HG02588 (cell line): Measurements from ENCODE around the gene MICAL2.
A peak's percentile ranks its signal among the peaks of the same experiment; 100 is the strongest.

Experiments used
- ATAC-seq: cut with Tn5 transposase; IDR thresholded peaks from one replicate; pipeline ENCODE4 v1.9.1; 2021; ENCODE audit warnings: mild to moderate bottlenecking, moderate library complexity; ENCODE audit not compliant: unreplicated experiment

The MICAL2 gene

GRCh38 chr11:12280838-12281565, 170.6 kb downstream of the MICAL2 start:
- ATAC-seq, result no peak

- peak; percentile 47 for ATAC-seq
These were observed 171.4 kb downstream of the MICAL2 start for GRCh38 chr11:12281571-12282478.

DNA sequence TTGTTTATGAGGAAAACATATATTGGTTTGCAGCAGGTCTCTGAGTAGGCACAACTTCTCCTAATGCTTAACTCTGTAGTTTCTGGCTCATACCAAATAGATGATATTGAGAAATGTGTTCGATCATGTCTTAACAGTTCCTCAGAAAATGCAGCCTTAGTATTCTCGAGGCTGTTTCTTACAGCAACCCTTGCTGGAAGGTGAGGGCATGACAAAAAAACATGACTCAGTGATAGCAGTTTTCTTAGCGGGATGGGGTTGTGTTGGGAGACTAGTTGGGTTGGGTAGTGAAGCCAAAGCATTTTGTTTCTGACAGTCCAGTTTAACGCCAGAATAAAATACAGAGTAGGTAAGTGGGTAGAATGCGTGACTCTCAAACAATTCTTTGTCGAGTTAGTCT, 172.3 kb downstream of the MICAL2 start:
- ATAC-seq, result no peak

DNA sequence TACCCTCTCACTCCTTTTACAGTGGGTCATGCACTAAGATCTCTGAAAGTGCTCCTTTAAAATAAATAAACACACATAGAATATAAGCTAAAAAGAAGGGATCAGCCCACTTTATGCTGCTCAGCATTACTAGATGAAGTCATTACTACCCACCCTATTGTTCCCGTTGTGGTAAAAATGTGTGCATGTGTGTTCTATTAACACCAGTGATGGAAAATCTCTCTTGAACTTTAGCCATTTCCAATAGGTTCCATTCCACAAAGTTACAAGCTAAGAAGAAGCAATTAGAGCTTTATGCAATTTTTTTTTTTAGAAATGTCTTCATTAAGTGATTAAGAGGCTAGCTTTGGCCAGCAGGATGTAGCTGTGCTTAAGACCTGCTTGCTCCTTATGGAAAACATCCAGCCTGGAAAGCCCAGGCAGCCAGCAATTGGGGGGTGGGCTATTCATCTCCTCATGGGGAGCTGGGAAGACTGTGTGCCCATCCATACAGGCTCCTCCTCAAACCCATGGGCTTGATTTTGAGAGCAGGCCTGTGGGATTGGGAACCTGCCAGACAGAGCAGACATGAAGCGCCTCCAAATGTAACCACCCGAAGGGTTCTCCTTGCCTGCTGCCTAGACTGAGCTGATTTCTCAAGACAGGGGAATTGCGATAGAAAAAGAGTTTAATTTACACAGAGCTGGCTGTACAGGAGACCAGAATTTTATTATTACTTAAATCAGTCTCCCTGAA, 174.1 kb downstream of the MICAL2 start:
- no peak for ATAC-seq

DNA sequence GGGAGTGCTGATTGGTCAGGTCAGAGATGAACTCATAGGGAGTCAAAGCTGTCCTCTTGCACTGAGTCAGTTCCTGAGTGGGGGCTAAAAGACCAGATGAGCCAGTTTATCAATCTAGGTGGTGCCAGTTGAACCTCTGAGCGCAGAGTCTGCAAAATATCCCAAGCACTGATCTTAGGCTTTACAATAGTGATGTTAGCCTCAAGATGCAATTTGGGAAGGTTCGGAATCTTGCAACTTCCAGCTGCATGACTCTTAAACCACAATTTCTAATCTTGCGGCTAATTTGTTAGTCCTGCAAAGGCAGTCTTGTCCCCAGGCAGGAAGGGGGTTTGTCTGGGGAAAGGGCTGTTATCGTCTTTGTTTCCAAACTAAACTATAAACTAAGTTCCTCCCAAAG, 174.7 kb downstream of the MICAL2 start:
- ATAC-seq, result no peak

DNA sequence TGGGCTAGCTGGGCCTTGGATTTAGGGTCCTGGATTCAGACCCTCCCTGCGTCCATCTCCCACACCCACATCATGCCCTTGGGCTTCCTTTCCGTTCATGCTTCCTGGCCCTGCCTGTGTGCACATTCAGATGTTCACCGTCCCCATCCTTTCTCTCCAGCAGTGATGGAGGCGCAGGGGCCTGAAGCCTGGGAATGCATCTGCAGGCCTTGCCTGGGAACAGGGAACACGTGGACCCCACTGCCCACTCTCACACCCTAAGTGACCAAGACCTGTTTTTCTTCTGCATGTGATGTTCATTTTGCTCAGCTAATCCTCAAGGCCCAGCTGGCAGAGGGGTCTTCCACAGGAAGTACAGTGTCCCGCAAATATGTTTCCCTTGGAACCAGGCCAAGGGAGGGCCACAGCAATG, 175.4 kb downstream of the MICAL2 start:
- ATAC-seq, result no peak

GRCh38 chr11:12286606-12287005, 176.2 kb downstream of the MICAL2 start:
- no peak for ATAC-seq

- ATAC-seq, result no peak
These were observed 176.6 kb downstream of the MICAL2 start for GRCh38 chr11:12287009-12287373.

- ATAC-seq, result no peak
These were observed 177.2 kb downstream of the MICAL2 start for GRCh38 chr11:12287374-12288211.

GRCh38 chr11:12288212-12288930, 178.0 kb downstream of the MICAL2 start:
- ATAC-seq, result no peak

DNA sequence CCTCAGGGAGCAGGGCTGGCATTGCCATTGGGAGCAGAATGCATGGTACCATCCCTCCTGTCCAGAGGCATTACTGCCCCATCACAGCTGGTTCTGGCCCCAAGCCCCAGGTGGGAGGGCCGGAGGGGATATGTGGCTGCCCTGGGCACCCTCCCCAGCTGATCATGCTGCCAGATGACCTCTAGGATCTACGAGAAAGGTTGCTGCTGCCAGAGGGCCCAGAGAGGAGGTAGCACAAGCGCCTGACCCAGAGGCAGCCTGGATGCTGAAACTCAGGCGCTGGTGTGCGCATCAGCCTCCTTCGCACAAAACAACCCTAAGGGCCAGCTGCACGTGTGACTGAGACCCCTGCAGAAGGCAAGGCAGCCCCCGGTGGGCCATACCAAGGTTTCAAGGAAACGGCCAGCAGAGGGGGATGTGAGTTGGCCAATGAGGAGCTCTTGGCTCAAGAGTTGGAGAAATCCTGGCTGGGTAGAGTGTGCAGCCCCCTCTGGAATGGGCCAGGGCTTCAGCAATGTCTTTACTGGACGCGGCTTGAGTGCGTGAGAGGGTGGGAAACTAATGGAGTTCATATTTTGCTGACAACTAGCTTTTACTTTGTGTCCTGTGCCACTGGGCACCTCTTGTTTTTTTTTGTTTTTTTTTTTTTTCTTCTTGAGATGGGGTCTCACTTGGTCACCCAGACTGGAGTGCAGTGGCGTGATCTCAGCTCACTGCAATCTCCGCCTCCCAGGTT, 178.7 kb downstream of the MICAL2 start:
- no peak for ATAC-seq

- ATAC-seq, result no peak
These were observed 179.5 kb downstream of the MICAL2 start for GRCh38 chr11:12289667-12290476.

DNA sequence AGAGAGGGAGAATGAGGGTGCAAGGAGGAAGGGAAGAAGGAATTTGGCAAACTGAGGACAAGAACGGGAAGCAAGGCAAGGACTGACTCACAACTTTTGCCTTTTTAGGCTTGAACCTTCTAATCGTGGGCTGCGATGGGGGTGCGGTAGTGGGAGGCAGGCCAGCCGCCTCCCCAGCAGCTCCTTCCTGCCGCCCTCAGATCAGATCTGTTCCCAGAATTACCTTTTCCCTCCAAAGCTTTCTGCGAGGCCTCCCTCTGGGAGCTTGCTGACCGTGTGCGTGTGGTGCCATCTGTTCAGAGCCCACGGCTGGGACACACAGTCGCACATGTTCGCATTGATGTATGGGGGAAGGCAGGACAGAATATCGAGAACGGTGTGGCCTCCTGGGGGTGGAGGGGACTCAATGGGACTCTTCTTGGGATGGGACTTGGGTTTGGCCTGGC, 180.1 kb downstream of the MICAL2 start:
- no peak for ATAC-seq

DNA sequence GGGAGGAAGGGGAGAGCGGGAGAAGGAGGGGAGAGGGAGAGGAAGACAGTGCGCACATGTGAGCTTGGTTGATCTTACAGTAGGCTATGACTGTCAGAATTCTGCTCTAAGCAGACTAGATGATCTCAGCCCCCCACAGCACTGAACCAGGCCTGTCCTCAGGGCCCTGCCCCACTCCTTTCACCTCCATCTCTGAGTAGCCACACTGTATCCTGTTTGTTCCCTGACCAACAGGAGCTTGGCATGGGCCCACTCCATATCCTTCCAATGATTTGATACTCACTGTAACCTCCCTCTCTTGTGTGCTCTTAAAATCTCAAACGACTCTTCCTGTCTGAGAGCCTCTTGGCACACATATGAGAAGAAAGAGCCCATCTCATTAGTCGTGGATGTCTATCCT, 180.9 kb downstream of the MICAL2 start:
- ATAC-seq, result no peak

DNA sequence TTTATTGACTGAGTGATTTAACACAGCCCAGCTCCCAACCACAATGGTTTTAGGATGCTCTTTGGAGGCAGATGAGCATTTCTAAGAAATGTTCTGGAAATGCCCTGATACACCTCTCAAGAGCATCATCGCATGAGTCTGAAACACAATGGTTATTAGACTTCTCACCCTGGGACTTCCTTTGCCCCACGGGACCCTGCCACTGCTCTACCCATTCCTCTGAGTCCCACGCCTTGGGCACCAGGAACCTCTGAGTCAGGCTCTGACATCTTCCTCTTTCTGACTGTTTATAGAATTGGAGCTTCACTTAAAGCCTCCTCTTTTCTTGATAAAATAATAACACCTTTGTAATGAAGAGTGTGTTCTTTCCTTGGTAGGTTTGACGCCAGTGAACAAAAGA, 181.4 kb downstream of the MICAL2 start:
- no peak for ATAC-seq

DNA sequence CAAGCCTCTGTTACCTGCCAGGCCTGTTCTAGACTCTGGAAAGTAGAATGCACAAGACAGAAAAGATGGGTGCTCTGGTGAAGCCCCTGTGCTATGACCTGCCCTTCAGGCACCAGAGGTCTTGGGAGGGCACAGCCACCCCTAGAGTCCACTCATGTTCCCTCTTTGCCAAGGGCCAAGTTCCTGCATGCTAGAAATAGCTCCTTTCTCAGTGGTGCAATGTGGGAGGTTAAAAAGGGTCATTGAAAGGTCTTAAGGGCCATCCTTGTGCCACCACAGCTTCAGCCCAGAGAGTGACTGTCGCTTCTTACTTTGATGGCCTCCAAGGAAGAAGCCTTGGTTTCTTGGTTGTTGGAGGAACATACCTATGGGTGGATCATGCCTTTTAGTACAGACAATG, 182.4 kb downstream of the MICAL2 start:
- ATAC-seq, result no peak

DNA sequence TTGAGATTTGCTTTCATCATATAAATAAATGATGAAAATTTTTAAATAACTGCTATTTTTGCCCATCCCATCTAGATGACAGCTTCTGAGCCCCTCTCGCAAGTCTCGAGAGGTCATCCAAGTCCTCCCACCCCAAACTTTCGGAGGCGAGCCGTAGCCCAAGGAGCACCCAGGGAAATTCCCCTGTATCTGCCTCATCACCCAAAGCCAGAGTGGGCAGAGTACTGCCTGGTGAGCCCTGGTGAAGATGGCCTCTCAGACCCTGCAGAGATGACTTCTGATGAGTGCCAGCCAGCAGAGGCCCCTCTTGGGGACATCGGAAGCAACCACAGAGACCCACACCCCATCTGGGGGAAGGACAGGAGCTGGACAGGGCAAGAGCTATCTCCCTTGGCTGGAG, 183.1 kb downstream of the MICAL2 start:
- ATAC-seq, result no peak

GRCh38 chr11:12294613-12295012, 184.2 kb downstream of the MICAL2 start:
- ATAC-seq, result no peak
